GM12878 (cell line): ENCODE data around the gene PHLDB3. TPM values are rescaled to one million over a fixed set of nuclear protein-coding genes. Genes with fewer than 3 reads are reported as not detected.

ENCODE experiments used
- ATAC-seq: fragments of 200-7000 bp; cut with Tn5 transposase; 3 replicates; pipeline ENCODE4 v1.9.1; 2020; ENCODE audit warnings: mild to moderate bottlenecking, moderate library complexity
- BruUV-seq: library from RNA; stranded (reverse); fragments of 400-500 nt; replicated peaks from 2 replicates; lab custom pipeline; 2021; lab: Mats Ljungman, UMichigan
- CTCF ChIA-PET: fragments of 300-600 bp; sonication (Branson Sonifier 250); formaldehyde crosslinking; extraction: SDS; loops from one replicate; lab custom pipeline; 2021; ENCODE audit warnings: inconsistent platforms; lab: Yijun Ruan, JAX
- POLR2A ChIA-PET: fragments of 350-600 bp; formaldehyde crosslinking; extraction: SDS; loops from one replicate; lab custom pipeline; 2021; ENCODE audit warnings: inconsistent platforms; lab: Charles Lee
- RAD21 ChIA-PET: fragments of 300-600 bp; sonication (Branson Sonifier 250); formaldehyde crosslinking; loops from one replicate; lab custom pipeline; 2023; ENCODE audit warnings: antibody characterized with exemption; ENCODE audit not compliant: unreplicated experiment; lab: Charles Lee
- SMC1A ChIA-PET: fragments of 300-600 bp; sonication (Branson Sonifier 250); formaldehyde crosslinking; loops from one replicate; lab custom pipeline; 2023; ENCODE audit not compliant: unreplicated experiment, uncharacterized antibody; lab: Charles Lee
- DNase-seq: peaks from one replicate; pipeline ENCODE4 v3.0.0-alpha.2; 2011; ENCODE audit warnings: low read depth, low spot score
- FAIRE-seq: peaks from 3 replicates; lab custom pipeline; 2011; peaks lifted over from hg19 to GRCh38; lab: Jason Lieb, UNC
- H2AFZ ChIP-seq: 2 replicates; pipeline ENCODE4 v1.6.0; 2011; ENCODE audit warnings: low read depth, low read length, control low read depth; ENCODE audit not compliant: control insufficient read depth
- H3K27ac ChIP-seq: 2 replicates; pipeline ENCODE4 v1.5.1; 2011; ENCODE audit warnings: control low read depth; ENCODE audit not compliant: control insufficient read depth, insufficient read depth
- H3K27me3 ChIP-seq, 2 experiments: replicated peaks in 1 of 2; 2 replicates each; pipeline versions ENCODE4 v1.6.0 to v1.6.1; 2011; ENCODE audit warnings: low read length in 1 of 2; ENCODE audit not compliant: control insufficient read depth in 2 of 2, insufficient read depth in 2 of 2
- H3K36me3 ChIP-seq, 2 experiments: 2 replicates each; pipeline ENCODE4 v1.5.1; 2011; ENCODE audit warnings: low read length in 1 of 2; ENCODE audit not compliant: control insufficient read depth in 2 of 2, insufficient read depth in 2 of 2
- H3K4me1 ChIP-seq: 2 replicates; pipeline ENCODE4 v1.6.1; 2011; ENCODE audit warnings: mild to moderate bottlenecking, low read length, moderate library complexity, mixed read lengths; ENCODE audit not compliant: control insufficient read depth, insufficient read depth
- H3K4me2 ChIP-seq: 2 replicates; pipeline ENCODE4 v1.6.0; 2011; ENCODE audit warnings: control low read depth; ENCODE audit not compliant: control insufficient read depth, insufficient read depth
- H3K4me3 ChIP-seq: fragments of 200-600 bp; sonication (generic); 2 replicates; pipeline ENCODE4 v1.5.1; 2016
- H3K79me2 ChIP-seq: 2 replicates; pipeline ENCODE4 v1.6.0; 2011; ENCODE audit warnings: low read length; ENCODE audit not compliant: control insufficient read depth, insufficient read depth
- H3K9ac ChIP-seq: 2 replicates; pipeline ENCODE4 v1.8.0; 2011; ENCODE audit warnings: low read length, control low read depth, mixed read lengths; ENCODE audit not compliant: control insufficient read depth, insufficient read depth
- H3K9me3 ChIP-seq: replicated peaks from 3 replicates; pipeline ENCODE4 v1.5.1; 2011; ENCODE audit warnings: mild to moderate bottlenecking, low read length; ENCODE audit not compliant: control insufficient read depth, insufficient read depth
- H4K20me1 ChIP-seq: 2 replicates; pipeline ENCODE4 v1.6.0; 2011; ENCODE audit not compliant: control insufficient read depth, insufficient read depth
- BACH1 ChIP-seq: fragments of 450-650 bp; IDR thresholded peaks from 2 replicates; pipeline ENCODE4 v1.6.1; 2017; ENCODE audit warnings: mild to moderate bottlenecking, borderline replicate concordance
- BHLHE40 ChIP-seq, 2 experiments: fragments of 450-650 bp in 1 of 2; IDR thresholded peaks; 2 replicates each; pipeline ENCODE4 v1.6.1; 2011 to 2017; ENCODE audit warnings: low read depth in 2 of 2, borderline replicate concordance in 1 of 2, improper control_type of control experiment in 1 of 2, low read length in 1 of 2, mild to moderate bottlenecking in 1 of 2
- BMI1 ChIP-seq: fragments of 450-650 bp; IDR thresholded peaks from 2 replicates; pipeline ENCODE4 v1.6.1; 2016; ENCODE audit warnings: mild to moderate bottlenecking, moderate library complexity, borderline replicate concordance
- CBX3 ChIP-seq: fragments of 200-600 bp; sonication (generic); IDR thresholded peaks from 2 replicates; pipeline ENCODE4 v1.6.1; 2016; ENCODE audit warnings: low read depth, borderline replicate concordance
- CBX5 ChIP-seq: sonication (generic); IDR thresholded peaks from 2 replicates; pipeline ENCODE4 v1.6.1; 2016; ENCODE audit warnings: low read depth, moderate library complexity, mild to moderate bottlenecking, inconsistent platforms
- CEBPZ ChIP-seq: fragments of 150-350 bp; IDR thresholded peaks from 2 replicates; pipeline ENCODE4 v1.6.1; 2016; ENCODE audit warnings: low read depth, low read length
- ELK1 ChIP-seq: IDR thresholded peaks from 2 replicates; pipeline ENCODE4 v1.6.1; 2012; ENCODE audit warnings: low read depth, low read length, improper control_type of control experiment
- MEF2B ChIP-seq: fragments of 450-650 bp; IDR thresholded peaks from 2 replicates; pipeline ENCODE4 v1.6.1; 2018; ENCODE audit warnings: mild to moderate bottlenecking, moderate library complexity; ENCODE audit not compliant: partially characterized antibody, poor library complexity, severe bottlenecking
- POLR2A ChIP-seq: IDR thresholded peaks from 2 replicates; pipeline ENCODE4 v1.6.1; 2011; ENCODE audit warnings: low read depth, mild to moderate bottlenecking, low read length
- WRNIP1 ChIP-seq: IDR thresholded peaks from 2 replicates; pipeline ENCODE4 v1.6.1; 2011; ENCODE audit warnings: low read depth, low read length, improper control_type of control experiment, borderline replicate concordance
- ZBTB33 ChIP-seq: fragments of 450-650 bp; IDR thresholded peaks from 2 replicates; pipeline ENCODE4 v1.6.1; 2017; ENCODE audit warnings: mild to moderate bottlenecking
- ZNF592 ChIP-seq: fragments of 450-650 bp; IDR thresholded peaks from 2 replicates; pipeline ENCODE4 v1.6.1; 2017; ENCODE audit warnings: mild to moderate bottlenecking, moderate library complexity
- WGBS: methylation state at CpG from one replicate; pipeline ENCODE4 v1.1.6; 2016; ENCODE audit warnings: low lambda C conversion rate; ENCODE audit not compliant: insufficient replicate concordance, insufficient coverage; ENCODE audit errors: missing lambda C conversion rate; 5-methylcytosine and 5-hydroxymethylcytosine counted together
- in situ Hi-C: fragments of 300-500 bp; cut with MboI; formaldehyde crosslinking; loops from 9 replicates; pipeline ENCODE4 v1.14.3; 2018; ENCODE audit warnings: mixed read lengths
- intact Hi-C: fragments of 100-400 bp; cut with micrococcal nuclease; formaldehyde crosslinking; loops from one replicate; pipeline ENCODE4 v1.14.2; 2022; ENCODE audit not compliant: unreplicated experiment
- polyA plus RNA-seq, 11 experiments: library from polyadenylated mRNA; depleted of rRNA in 4 of 11; unstranded in 6 of 11; stranded (reverse) in 5 of 11; fragments of >200 nt; fragmentation: Nextera tagmentation in 4 of 11; fragmentation: Illumina TruSeq in 1 of 11; extraction: Ambion mirVana in 4 of 11; extraction: Trizol in 1 of 11; gene quantifications; 1 replicate in 1 of 11; 2 replicates in 10 of 11; pipeline versions ENCODE4 v1.2.1 to v1.2.3, GENCODE V29; 2011 to 2016; ENCODE audit warnings: inconsistent platforms in 2 of 11, missing spikeins in 2 of 11, low read depth in 1 of 11
- total RNA-seq, 4 experiments: library from RNA; depleted of rRNA in 3 of 4; stranded (reverse); fragments of >200 nt in 3 of 4; fragmentation: Illumina TruSeq in 1 of 4; extraction: Trizol in 1 of 4; gene quantifications; 2 replicates each; pipeline versions ENCODE4 v1.2.1 to v1.2.3, GENCODE V29; 2013 to 2021

Gene PHLDB3
- total and polyA plus RNA-seq, 10 of the 15 experiments (the other 5 are each of a cell fraction or from before 2014, with no cell fraction given): 0.13 to 13.0 (median 5.5) TPM

GRCh38 chr19:43553656-43554055 lies 49.1 kb upstream of the PHLDB3 start:
- 70% methylated on average over 4 of the region's 4 CpGs for WGBS
- Histone ChIP-seq H3K4me1 (no peaks in the 10 kb centered on the region), H2AFZ (no peak overlapping the region)

More at GRCh38 chr19:43553656-43554055, 49.1 kb upstream of the PHLDB3 start:
- RAD21 ChIA-PET: interaction anchor here (0.9 to 4.8 kb wide), 4 partner anchors 31 to 256 kb away, joined by 3 to 92 read pairs (median 11); partner anchors contain the start of genes IRGQ and ZNF576
- TF ChIP-seq ZBTB33 (no peak), ELK1 (no peak), ZNF592 (no peak), CEBPZ (no peak), POLR2A (no peak), CBX5 (no peak), BACH1 (no peak), BMI1 (no peak), CBX3 (no peak), MEF2B (no peak), WRNIP1 (no peak), BHLHE40 (IDR thresholded peaks at IDR 0.05; ENCODE audit: borderline replicate concordance in 1 of 2, low read depth in 2 of 2, low read length in 1 of 2) (no peak)
- POLR2A ChIA-PET: interaction anchor here (0.7 kb wide), 1 partner anchor 28 kb away, joined by 4 read pairs; no protein-coding TSS in a partner anchor
- no peaks in the 10 kb centered on the region for H3K27me3 ChIP-seq
- FAIRE-seq (no peak), ATAC-seq (no peak), DNase-seq (no peak)
- no peak overlapping the region for H3K4me3 ChIP-seq
- peaks cover 11 to 13% of the 10 kb centered on the region in 2 experiments; a peak in 3 of 4 replicates for H3K36me3 ChIP-seq
- BruUV-seq: no TSS peak
- no peak overlapping the region for H3K9ac ChIP-seq
- no peaks in the 10 kb centered on the region for H3K79me2 ChIP-seq
- H3K4me2 ChIP-seq: no peak overlapping the region
- in situ Hi-C loops: no loop called here
- no peaks in the 10 kb centered on the region for H3K9me3 ChIP-seq
- SMC1A ChIA-PET: no interaction called here
- intact Hi-C loops: no loop called here
- H4K20me1 ChIP-seq: no peaks in the 10 kb centered on the region
- CTCF ChIA-PET: interaction anchor here (2.8 to 10.1 kb wide), 5 partner anchors 11 to 42 kb away, joined by 14 to 169 read pairs (median 24); partner anchors contain the start of genes IRGQ, PINLYP, XRCC1 and ZNF576
- H3K27ac ChIP-seq: no peak overlapping the region
